Liver (tissue), 3 donors: ENCODE data around the gene MLLT6.

Experiments used
- CTCF ChIP-seq: fragments of 150-350 bp; IDR thresholded peaks from 2 replicates; pipeline ENCODE4 v1.5.1; 2017; ENCODE audit warnings: improper control_type of control experiment, low read depth, low read length; ENCODE audit not compliant: missing input control
- GABPA ChIP-seq, 2 donors: IDR thresholded peaks in 1 of 2; conservative IDR thresholded peaks in 1 of 2; 2 replicates each; pipeline ENCODE4 v1.6.1; 2016; ENCODE audit warnings: antibody characterized with exemption in 2 of 2, mild to moderate bottlenecking in 1 of 2, moderate library complexity in 1 of 2
- MAX ChIP-seq: IDR thresholded peaks from 2 replicates; pipeline ENCODE4 v1.6.1; 2016; ENCODE audit warnings: antibody characterized with exemption
- RAD21 ChIP-seq, 2 donors: IDR thresholded peaks; 2 replicates each; pipeline ENCODE4 v1.6.1; 2016; ENCODE audit warnings: antibody characterized with exemption in 2 of 2, mild to moderate bottlenecking in 2 of 2
- REST ChIP-seq: IDR thresholded peaks from 2 replicates; pipeline ENCODE4 v1.6.1; 2016; ENCODE audit warnings: antibody characterized with exemption, mild to moderate bottlenecking
- SP1 ChIP-seq: IDR thresholded peaks from 2 replicates; pipeline ENCODE4 v1.6.1; 2018; ENCODE audit warnings: antibody characterized with exemption, mild to moderate bottlenecking
- TAF1 ChIP-seq: conservative IDR thresholded peaks from 2 replicates; pipeline ENCODE4 v1.6.1; 2016; ENCODE audit warnings: antibody characterized with exemption, mild to moderate bottlenecking
- TF ChIP-seq, protein P1 (sequence below): IDR thresholded peaks from 2 replicates; pipeline ENCODE4 v1.6.1; 2016; ENCODE audit warnings: antibody characterized with exemption
- donor health status: healthy.
- donor health status: healthy.

DNA sequence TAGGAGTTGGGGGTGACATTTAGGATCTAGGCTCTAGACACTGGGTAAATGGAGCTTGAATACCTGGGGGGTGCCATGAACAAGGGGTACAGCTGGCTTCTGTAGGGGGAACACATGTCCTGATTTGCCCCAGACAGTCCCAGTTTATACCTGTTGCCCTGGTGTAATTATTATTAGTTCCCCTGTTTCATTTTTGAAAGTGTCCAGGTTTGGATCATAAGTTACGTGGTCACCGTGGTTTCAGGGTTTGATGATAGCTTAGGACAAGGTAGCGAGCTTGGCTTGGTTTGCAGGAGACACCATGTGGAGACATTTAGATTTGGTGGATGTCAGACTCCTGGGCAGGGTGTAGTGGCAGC lies 5.5 kb downstream of the MLLT6 start:
- no peak for TF ChIP-seq REST
- TF ChIP-seq, protein P1, sequence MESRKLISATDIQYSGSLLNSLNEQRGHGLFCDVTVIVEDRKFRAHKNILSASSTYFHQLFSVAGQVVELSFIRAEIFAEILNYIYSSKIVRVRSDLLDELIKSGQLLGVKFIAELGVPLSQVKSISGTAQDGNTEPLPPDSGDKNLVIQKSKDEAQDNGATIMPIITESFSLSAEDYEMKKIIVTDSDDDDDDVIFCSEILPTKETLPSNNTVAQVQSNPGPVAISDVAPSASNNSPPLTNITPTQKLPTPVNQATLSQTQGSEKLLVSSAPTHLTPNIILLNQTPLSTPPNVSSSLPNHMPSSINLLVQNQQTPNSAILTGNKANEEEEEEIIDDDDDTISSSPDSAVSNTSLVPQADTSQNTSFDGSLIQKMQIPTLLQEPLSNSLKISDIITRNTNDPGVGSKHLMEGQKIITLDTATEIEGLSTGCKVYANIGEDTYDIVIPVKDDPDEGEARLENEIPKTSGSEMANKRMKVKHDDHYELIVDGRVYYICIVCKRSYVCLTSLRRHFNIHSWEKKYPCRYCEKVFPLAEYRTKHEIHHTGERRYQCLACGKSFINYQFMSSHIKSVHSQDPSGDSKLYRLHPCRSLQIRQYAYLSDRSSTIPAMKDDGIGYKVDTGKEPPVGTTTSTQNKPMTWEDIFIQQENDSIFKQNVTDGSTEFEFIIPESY, result no peak
- TF ChIP-seq SP1, result no peak
- TF ChIP-seq CTCF, result no peak
- no peak for TF ChIP-seq TAF1
- no peak for TF ChIP-seq RAD21 (IDR thresholded peaks at IDR 0.05)
- no peak for TF ChIP-seq GABPA (IDR thresholded peaks at IDR 0.05 in 1 of 2, conservative IDR thresholded peaks at IDR 0.05 in 1 of 2)
- no peak for TF ChIP-seq MAX
